ENCODE results near the gene COL21A1.

The COL21A1 gene

GRCh38 chr6:56101141-56101553, 146.2 kb downstream of the COL21A1 start:
- no peak for DNase-seq

DNA sequence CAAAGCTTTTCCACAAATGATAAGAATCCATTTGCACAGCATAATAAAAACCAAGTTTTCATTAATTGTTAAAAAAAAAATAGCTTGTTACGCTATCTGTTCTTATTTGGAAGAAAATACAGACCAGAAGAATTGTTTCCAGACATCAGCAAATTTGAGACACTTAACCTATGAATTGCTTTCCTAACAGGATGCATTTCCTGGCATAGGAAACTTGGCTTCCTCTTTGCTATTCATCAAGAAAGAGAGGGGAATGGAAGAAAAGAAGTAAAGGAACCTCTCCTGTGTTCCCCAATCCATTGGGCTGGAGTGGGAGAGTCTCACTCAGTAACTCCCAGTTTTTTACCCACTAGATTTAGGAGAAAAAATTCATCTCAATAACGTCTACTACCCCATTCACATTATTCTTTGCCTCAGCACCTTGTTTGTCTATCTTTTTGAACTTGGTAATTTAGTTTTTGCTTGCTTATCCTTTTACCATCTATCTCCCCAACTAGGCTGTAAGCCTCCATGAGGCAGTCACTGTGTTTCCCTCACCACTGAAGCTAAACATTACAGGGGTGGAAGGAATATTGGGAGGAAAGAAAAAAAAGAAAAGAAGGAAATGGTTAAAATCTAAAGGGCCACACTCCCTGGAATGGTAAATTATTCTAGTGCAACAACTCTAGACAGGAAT, 150.3 kb downstream of the COL21A1 start:
- no peak for DNase-seq

DNA sequence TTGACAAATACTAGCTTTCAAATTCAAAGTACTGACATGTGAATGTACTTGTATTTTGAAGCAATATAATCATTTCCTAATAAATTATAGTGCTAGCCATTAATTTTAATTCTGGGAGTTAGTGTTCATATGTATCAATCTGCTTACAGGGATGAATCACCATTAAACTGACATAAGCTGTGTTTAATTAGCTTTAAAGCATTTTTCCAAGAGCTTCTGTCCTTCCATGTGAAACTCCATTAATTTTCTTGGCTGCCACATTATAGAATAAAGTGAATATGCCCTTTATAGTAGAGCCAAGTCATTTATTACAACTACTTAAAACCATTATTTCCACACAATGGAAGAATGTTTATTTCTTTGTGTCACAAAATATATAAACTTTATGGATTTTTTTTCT, 150.8 kb downstream of the COL21A1 start:
- no peak for DNase-seq

DNA sequence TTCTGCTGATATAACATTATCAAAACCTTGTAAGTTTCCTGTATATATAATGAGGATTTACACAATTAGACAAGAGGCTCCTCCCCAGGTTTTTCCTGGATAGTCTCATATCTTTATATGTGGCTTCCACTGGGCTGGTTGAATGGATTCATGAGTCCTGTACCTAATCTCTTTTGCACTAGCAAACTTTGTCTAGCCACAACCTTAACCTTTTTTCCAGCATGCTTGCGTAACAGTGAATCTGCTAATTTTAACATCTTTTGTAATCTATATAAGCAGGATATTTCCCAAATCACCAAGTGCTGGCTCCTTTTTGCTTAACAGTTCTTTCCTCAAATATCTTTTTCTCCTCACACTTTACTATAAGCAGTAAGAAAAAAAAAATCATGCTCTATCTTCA, 153.6 kb downstream of the COL21A1 start:
- DNase-seq: no peak

DNA sequence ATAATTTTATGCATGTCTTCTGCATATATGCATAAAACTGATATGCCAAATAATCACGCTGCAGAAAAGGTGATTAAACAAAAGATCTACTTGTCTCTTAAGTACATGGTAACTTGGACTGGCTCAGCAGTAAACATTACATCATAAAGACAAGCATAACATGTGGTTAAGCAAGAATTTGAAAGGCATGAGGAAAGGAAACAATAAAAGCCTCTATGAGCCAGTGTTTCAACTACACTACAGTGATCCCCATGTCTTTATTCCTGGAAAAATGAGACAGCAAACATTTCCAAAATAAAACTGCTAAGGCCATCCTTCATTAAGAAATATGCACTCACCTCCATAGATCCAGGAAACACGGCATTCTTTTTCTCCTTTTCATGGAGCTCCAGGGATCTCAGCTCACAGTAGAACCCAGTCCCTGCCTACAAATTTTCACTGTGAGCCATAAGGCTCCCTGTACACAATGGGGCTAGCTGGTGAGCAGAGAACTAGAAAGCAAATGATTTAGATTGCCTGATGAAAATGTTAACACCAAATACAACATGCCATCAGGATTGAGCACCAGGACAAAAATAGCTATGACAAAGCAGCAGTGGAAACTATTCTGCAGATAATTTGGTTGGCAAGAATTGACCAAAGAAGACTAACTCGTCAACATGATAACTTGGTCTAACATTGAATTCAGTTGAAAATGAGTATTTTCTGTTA, 156.1 kb downstream of the COL21A1 start:
- no peak for DNase-seq

- no peak for DNase-seq
Measured at GRCh38 chr6:56088641-56089040, 158.7 kb downstream of the COL21A1 start.

GRCh38 chr6:56087421-56087820, 160.0 kb downstream of the COL21A1 start:
- no peak for DNase-seq

DNA sequence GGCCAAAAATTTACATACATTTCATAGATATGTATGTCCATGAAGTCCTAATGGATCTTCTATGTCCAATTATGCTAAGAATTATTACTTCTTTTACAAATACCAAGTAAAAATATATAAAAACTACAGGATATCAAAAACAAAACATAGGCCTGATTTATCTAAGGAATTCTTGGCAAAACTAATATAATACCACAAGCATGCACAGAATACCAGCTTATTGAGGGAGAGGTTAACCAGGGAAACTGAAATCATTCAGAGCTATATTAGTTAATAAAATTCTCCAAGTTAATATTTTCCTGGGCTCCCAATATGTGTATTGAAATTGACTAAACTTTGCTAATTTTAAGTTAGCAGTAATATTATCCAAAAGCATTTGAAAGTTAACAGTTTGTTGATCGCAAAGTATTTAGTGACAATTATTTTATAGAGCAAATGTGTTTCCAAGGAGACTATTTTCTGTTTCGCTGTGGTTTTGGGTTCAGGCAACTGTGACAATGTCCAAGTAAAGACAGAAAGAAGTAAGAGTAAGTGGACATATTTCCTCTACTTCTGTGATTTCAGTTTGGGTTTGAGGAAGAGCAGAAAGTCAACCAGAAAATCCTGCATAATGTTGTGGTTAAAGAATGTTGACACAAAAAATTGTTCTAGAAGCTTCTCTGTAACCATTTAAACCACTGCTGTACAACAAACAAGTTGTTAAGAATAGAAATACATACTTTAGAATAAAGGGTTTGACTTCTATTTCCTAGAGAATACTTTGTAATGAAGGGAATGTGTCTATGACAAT, 167.4 kb downstream of the COL21A1 start:
- DNase-seq: no peak

DNA sequence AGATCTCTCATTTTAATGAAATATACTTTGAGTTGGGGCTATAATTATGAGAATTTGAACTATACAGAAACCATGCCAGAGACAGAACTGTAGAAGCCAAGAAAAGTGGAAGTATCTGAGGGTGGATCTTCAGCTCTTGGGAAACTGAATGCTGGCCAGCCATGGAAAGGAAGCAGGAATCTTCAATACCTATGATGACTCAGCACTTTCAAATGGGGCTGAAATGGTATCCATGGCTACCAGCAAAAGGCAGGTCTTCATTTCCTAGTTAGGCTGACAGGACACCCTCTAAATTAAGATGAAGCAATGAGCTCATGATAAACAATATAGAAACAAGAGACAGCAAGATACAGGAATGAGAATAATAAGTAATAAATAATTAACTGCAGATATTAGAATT, 171.3 kb downstream of the COL21A1 start:
- DNase-seq: no peak

DNA sequence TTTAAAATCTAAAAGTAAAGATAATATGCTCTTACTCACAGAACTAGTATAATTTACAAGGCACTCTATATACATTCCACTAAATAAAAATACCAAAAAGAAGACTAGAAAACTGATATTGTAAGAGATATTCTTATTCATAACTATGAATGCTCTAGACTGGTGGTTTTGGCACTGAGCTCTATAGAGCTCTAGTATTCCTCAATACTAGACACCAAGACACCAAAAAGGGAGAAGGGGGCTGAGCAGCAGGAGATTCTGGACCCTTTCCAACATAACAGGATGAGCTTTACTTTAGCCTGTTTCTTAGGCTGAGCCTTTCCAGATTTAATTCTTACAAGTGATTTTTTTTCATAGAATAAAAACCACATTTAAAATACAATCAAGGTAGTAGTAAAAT, 173.6 kb downstream of the COL21A1 start:
- DNase-seq: no peak

- no peak for DNase-seq
Measured at GRCh38 chr6:56073315-56073714, 174.1 kb downstream of the COL21A1 start.

DNA sequence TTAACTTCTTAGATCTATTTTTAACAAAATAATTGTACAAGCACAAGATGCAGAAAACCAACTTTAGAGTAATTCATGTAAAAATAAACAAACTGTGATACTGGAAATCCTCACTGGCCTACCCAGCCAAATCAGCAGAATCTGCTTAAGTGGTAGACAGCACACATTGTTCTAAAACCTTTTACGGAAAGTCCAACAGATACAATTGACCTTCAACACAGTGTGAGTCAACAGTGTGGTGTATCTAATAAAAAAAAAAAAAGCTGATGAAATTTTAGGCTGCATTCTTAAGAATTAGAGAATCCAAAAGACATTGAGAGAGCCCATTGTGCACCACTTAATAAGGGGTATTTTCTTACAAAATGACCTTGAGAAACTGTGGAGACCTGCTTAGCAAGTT, 174.5 kb downstream of the COL21A1 start:
- DNase-seq: no peak

GRCh38 chr6:56065408-56065807, 182.0 kb downstream of the COL21A1 start:
- DNase-seq: no peak

- no peak for DNase-seq
Measured at GRCh38 chr6:56062836-56063235, 184.5 kb downstream of the COL21A1 start.

- no peak for DNase-seq
Measured at GRCh38 chr6:56058636-56059035, 188.7 kb downstream of the COL21A1 start.

GRCh38 chr6:56055081-56055704, 192.2 kb downstream of the COL21A1 start:
- no peak for DNase-seq

DNA sequence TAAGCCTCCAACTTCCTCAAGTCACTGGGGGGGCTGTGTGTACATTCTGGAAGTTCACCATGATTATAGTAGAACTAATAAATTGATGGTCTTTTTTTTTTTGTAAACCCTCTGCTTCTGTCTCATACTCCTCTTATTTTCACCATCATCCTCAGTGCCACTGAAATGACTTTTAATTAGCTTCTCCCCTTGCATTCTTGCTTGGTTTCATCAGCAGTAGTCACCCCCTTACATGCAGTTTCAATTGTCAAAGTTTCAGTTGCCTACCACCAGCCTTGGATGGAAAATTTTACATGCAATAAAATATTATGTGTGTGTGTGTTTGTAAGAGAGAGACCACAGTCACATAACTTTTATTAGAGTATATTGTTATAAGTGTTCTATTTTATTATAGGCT, 196.2 kb downstream of the COL21A1 start:
- DNase-seq: no peak

DNA sequence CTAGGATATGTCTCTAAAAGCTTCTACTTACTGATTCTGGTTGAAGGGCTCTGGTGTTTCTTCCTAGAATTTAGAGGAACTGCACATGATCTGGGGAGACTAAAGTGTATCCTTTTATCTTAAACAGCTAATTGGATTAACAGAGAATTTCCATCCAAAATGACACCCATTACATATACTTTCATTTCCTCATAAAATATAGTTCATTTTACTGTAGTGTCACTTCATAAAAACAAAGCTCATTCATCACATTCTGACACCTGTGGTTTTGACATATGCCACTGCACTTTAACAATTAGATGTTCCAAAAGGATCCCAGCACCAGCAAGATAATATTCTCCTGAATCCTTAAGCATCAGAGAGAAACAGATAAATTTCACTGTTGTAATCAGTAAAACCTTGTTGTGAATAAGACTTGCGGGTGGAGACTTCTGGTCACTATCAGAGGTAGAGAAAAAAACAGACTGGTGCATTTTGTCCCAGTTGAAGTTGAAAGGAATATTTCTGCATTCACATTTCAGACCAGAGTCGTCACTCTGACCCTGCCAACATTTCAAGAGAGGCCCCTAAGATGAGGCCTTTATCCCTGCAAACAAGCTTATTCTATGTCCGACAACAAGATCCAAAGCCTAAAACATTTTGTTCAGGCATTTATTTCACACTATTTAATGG, 196.7 kb downstream of the COL21A1 start:
- DNase-seq: no peak

DNA sequence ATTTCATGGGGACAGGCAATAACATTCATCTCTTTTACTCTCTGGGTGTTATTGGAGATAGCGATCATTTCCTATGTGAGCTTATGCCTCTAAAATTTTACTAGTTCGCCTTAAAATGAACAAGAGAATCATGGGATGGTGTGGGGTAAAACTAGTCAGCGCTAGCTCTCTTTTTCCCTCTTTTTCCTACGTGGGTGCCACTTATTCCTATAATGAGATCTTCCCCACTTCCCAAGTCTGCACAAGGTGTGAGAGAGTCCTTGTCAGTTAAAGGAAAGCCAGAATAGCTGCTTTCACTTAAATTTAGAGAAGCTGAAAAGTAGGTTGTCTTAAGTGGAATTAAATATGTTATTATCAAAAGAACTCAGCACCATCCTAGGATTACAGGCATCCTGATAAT, 198.8 kb downstream of the COL21A1 start:
- DNase-seq: no peak

DNA sequence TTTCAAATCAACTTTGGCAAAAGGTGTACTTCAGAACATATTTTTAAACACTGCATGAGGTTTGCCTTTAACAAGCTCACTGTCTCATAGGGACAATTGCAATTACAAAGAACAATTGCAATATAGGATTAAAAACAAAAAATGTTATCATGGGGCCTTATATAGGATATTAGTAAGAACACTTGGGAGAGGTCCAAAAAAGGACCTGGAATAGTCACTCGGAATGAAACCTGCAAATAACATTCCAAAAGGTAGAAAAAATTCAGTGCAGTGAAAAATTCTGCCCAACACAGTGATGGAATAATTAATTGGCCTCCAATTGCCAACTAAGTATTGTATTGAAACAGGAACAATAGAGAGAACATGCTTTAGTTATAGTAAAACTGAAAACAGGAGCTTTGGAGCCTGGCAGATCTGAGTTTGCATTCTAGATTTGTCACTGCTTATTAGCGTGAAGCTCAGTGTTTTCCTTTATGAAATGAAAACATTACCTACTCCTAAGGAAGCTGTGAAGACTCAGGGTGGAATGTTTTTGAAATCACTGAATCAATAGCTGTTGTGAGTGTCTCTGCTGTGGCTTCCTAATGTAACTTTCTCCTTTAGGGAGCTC, 199.3 kb downstream of the COL21A1 start:
- DNase-seq: no peak

GRCh38 chr6:56046576-56046975, 200.8 kb downstream of the COL21A1 start:
- DNase-seq: no peak

- no peak for DNase-seq
Measured at GRCh38 chr6:56043761-56044160, 203.6 kb downstream of the COL21A1 start.

DNA sequence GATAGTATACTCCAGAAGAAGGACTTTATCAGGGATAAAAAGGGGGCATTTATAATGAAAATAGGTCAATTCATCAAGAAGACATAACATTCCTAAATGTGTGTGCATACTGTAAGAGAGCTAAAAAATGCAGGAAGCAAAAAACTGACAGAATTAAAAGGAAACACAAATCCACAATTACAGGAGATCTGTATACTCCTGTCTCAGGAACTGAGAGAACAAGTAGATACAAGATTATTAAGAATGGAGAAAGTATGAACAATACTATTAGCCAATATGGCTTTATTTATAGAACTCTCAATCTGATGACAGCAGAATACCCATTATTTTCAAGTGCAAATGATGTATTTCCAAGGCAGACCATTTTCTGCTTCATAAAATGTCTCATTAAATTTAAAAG, 204.3 kb downstream of the COL21A1 start:
- no peak for DNase-seq

Data from activated effector memory CD4-positive, alpha-beta T cell treated with Interleukin-2 at 50 U/mL for 16 hours (primary cell).